GM18511 (cell line): ENCODE data around the gene FAM20B.
"Not testable (repeated sequence)": the region's sequence is repeated elsewhere in the genome, so short reads cannot be mapped to it uniquely, and the experiment has no call there.

Experiments used
- ATAC-seq: cut with Tn5 transposase; IDR thresholded peaks from one replicate; pipeline ENCODE4 v1.9.1; 2021; ENCODE audit warnings: mild to moderate bottlenecking, moderate library complexity; ENCODE audit not compliant: unreplicated experiment

The FAM20B gene

GRCh38 chr1:179025125-179025974, at the start of gene FAM20B:
Gene FAM20B (plus strand): TSS chr1:179025894. CDS start chr1:179043848, 17,954 bp downstream.
- ATAC-seq = peak; percentile 86

- ATAC-seq = no peak
Observed at GRCh38 chr1:178976541-178976940, 49.2 kb upstream of the FAM20B start.

- no peak for ATAC-seq
Observed at GRCh38 chr1:178986204-178986603, 39.5 kb upstream of the FAM20B start.

- ATAC-seq = not testable (repeated sequence)
Observed at GRCh38 chr1:178988198-178988597, 37.5 kb upstream of the FAM20B start.

GRCh38 chr1:178993559-178993958, 32.1 kb upstream of the FAM20B start:
- no peak for ATAC-seq

GRCh38 chr1:178997428-178997827, 28.3 kb upstream of the FAM20B start:
- ATAC-seq = no peak

GRCh38 chr1:178998295-178998694, 27.4 kb upstream of the FAM20B start:
- ATAC-seq = no peak

- no peak for ATAC-seq
Observed at GRCh38 chr1:178999061-178999460, 26.6 kb upstream of the FAM20B start.

- no peak for ATAC-seq
Observed at GRCh38 chr1:179001451-179001850, 24.2 kb upstream of the FAM20B start.

- ATAC-seq = not testable (repeated sequence)
Observed at GRCh38 chr1:179002064-179002463, 23.6 kb upstream of the FAM20B start.

GRCh38 chr1:179002552-179003345, 22.9 kb upstream of the FAM20B start:
- peak; percentile 91 for ATAC-seq

GRCh38 chr1:179003512-179004066, 22.1 kb upstream of the FAM20B start:
- ATAC-seq = no peak

GRCh38 chr1:179007233-179007632, 18.5 kb upstream of the FAM20B start:
- ATAC-seq = no peak

- ATAC-seq = no peak
Observed at GRCh38 chr1:179010671-179011070, 15.0 kb upstream of the FAM20B start.

- ATAC-seq = no peak
Observed at GRCh38 chr1:179012038-179012437, 13.7 kb upstream of the FAM20B start.

GRCh38 chr1:179014123-179014522, 11.6 kb upstream of the FAM20B start:
- no peak for ATAC-seq

GRCh38 chr1:179015396-179015795, 10.3 kb upstream of the FAM20B start:
- no peak for ATAC-seq

- no peak for ATAC-seq
Observed at GRCh38 chr1:179016706-179017382, 8.8 kb upstream of the FAM20B start.

GRCh38 chr1:179017383-179018326, 8.0 kb upstream of the FAM20B start:
- ATAC-seq = no peak

GRCh38 chr1:179021873-179022272, 3.8 kb upstream of the FAM20B start:
- no peak for ATAC-seq
